ENCODE data around the gene PAK4.
"Not testable (repeated sequence)": the region's sequence is repeated elsewhere in the genome, so short reads cannot be mapped to it uniquely, and the experiment has no call there.

PAK4 gene

DNA sequence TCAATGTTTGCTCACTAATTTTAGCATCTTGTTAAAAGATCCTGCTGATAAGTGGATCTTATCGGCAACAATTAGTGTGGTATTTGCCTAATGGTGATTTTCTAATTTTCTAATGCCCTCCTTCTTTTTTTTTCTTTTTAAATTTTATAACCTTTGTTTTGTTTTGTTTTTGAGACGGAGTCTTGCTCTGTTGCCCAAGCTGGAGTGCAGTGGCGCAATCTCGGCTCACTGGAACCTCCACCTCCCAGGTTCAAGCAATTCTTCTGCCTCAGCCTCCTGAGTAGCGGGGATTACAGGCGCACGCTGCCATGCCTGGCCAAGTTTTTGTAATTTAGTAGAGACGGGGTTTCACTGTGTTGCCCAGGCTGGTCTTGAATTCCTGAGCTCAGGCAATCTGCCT is 35.6 kb upstream of the PAK4 start:
- CTCF ChIA-PET; POLR2A ChIA-PET; H3K27ac ChIP-seq (ENCODE audit: insufficient read depth in 1 of 2, low read depth in 1 of 2, low read length in 2 of 2, poor library complexity in 1 of 2, severe bottlenecking in 2 of 2); H3K4me3 ChIP-seq (ENCODE audit: control insufficient read depth in 1 of 7, extremely low read depth in 1 of 7, insufficient read depth in 4 of 7, low read depth in 2 of 7, low read length in 6 of 7); H3K36me3 ChIP-seq (ENCODE audit: control insufficient read depth in 4 of 4, insufficient read depth in 4 of 4, low read length in 3 of 4); DNase-seq; H3K9me3 ChIP-seq (ENCODE audit: control extremely low read depth in 1 of 5, control insufficient read depth in 4 of 5, insufficient read depth in 2 of 5, low read depth in 1 of 5, low read length in 4 of 5); H3K4me1 ChIP-seq (ENCODE audit: control extremely low read depth in 1 of 4, control insufficient read depth in 4 of 4, insufficient read depth in 4 of 4, low read length in 3 of 4): not testable (repeated sequence)
- WGBS (ENCODE audit: insufficient coverage): 100% methylated on average over 6 of the region's 8 CpGs
- H3K27me3 ChIP-seq (replicated peaks in 2 of 5; ENCODE audit: control insufficient read depth in 4 of 5, insufficient read depth in 5 of 5, low read length in 4 of 5): peaks cover 0 to 22% (median 11%) of the 10 kb centered on the region in 5 experiments

DNA sequence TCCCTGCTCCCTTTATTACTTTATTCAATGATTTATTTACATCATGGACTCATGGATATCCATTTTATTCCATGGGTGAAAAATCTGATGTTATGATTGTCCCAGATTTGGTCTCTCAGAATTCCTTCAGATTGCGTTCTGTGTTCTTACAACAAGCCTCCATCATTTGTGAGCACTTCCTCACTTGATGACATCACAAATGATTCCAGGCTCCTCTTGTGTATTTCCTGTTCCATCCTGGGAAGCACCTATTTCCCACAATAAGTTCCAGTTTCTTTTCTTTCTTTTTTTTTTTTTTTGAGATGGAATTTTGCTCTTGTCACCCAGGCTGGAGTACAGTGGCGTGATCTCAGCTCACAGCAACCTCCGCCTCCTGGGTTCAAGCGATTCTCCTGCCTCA is 34.7 kb upstream of the PAK4 start:
- no peaks in the 10 kb centered on the region for H3K36me3 ChIP-seq (ENCODE audit: control insufficient read depth in 4 of 4, insufficient read depth in 4 of 4, low read length in 3 of 4)
- H3K4me1 ChIP-seq (ENCODE audit: control extremely low read depth in 1 of 4, control insufficient read depth in 4 of 4, insufficient read depth in 4 of 4, low read length in 3 of 4): no peaks in the 10 kb centered on the region
- no peak overlapping the region for H3K4me3 ChIP-seq (ENCODE audit: control insufficient read depth in 1 of 7, extremely low read depth in 1 of 7, insufficient read depth in 4 of 7, low read depth in 2 of 7, low read length in 6 of 7)
- CTCF ChIA-PET: no interaction called here
- H3K27me3 ChIP-seq (replicated peaks in 2 of 5; ENCODE audit: control insufficient read depth in 4 of 5, insufficient read depth in 5 of 5, low read length in 4 of 5): peaks cover 0 to 14% (median 3%) of the 10 kb centered on the region in 5 experiments
- POLR2A ChIA-PET: interaction anchor here (0.6 kb wide), 1 partner anchor 24 kb away, joined by 4 read pairs; no protein-coding TSS in a partner anchor
- no peaks in the 10 kb centered on the region for H3K9me3 ChIP-seq (ENCODE audit: control extremely low read depth in 1 of 5, control insufficient read depth in 4 of 5, insufficient read depth in 2 of 5, low read depth in 1 of 5, low read length in 4 of 5)
- no peak for DNase-seq
- H3K27ac ChIP-seq (ENCODE audit: insufficient read depth in 1 of 2, low read depth in 1 of 2, low read length in 2 of 2, poor library complexity in 1 of 2, severe bottlenecking in 2 of 2): no peak overlapping the region
- WGBS (ENCODE audit: insufficient coverage): 98% methylated on average over 4 of the region's 4 CpGs

DNA sequence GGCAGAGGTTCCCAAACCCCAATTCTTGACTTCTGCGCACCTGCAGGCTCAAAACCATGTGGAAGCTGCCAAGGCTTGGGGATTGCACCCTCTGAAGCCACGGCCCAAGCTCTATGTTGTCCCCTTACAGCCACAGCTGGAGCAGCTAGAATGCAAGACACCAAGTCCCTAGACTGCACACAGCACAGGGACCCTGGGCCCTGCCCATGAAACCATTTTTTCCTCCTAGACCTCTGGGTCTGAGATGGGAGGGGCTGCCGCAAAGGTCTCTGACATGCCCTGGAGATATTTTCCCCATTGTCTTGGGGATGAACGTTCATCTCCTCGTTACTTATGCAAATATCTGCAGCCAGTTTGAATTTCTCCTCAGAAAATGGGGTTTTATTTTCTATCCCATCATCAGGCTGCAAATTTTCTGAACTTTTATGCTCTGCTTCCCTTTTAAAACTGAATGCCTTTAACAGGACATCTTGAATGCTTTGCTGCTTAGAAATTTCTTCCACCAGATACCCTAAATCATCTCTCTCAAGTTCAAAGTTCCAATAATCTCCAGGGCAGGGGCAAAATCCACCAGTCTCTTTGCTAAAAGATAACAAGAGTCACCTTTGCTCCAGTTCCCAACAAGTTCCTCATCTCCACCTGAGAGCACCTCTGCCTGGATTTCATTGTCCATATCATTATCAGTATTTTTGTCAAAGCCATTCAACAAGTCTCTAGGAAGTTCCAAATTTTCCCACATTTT is 29.6 kb upstream of the PAK4 start:
- CTCF ChIA-PET; H3K4me1 ChIP-seq (ENCODE audit: control extremely low read depth in 1 of 4, control insufficient read depth in 4 of 4, insufficient read depth in 4 of 4, low read length in 3 of 4); H3K9me3 ChIP-seq (ENCODE audit: control extremely low read depth in 1 of 5, control insufficient read depth in 4 of 5, insufficient read depth in 2 of 5, low read depth in 1 of 5, low read length in 4 of 5); POLR2A ChIA-PET; H3K4me3 ChIP-seq (ENCODE audit: control insufficient read depth in 1 of 7, extremely low read depth in 1 of 7, insufficient read depth in 4 of 7, low read depth in 2 of 7, low read length in 6 of 7); H3K27ac ChIP-seq (ENCODE audit: insufficient read depth in 1 of 2, low read depth in 1 of 2, low read length in 2 of 2, poor library complexity in 1 of 2, severe bottlenecking in 2 of 2); DNase-seq; H3K36me3 ChIP-seq (ENCODE audit: control insufficient read depth in 4 of 4, insufficient read depth in 4 of 4, low read length in 3 of 4): not testable (repeated sequence)
- peaks cover 0 to 24% (median 5%) of the 10 kb centered on the region in 5 experiments for H3K27me3 ChIP-seq (replicated peaks in 2 of 5; ENCODE audit: control insufficient read depth in 4 of 5, insufficient read depth in 5 of 5, low read length in 4 of 5)
- WGBS (ENCODE audit: insufficient coverage): 90% methylated on average over 5 of the region's 5 CpGs

DNA sequence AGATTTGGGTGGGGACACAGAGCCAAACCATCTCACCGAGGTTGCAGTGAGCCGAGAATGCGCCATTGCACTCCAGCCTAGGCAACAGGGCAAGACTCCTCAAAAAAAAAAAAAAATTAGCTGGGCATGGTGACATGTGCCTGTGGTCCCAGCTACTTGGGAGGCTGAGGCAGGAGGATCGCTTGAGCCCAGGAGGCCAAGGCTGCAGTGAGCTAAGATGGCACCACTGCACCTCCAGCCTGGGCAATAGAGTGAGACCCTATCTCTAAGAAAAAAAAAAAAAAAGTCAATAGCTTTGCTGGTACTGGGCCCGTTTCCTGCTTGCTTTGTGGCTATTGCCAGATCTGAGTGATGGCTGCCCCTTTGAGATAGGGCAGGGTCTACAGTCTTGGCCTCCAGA is 28.3 kb upstream of the PAK4 start:
- Histone ChIP-seq H3K4me3 (ENCODE audit: control insufficient read depth in 1 of 7, extremely low read depth in 1 of 7, insufficient read depth in 4 of 7, low read depth in 2 of 7, low read length in 6 of 7) (no peak overlapping the region), H3K9me3 (ENCODE audit: control extremely low read depth in 1 of 5, control insufficient read depth in 4 of 5, insufficient read depth in 2 of 5, low read depth in 1 of 5, low read length in 4 of 5) (peaks cover 0 to 2% (median 0%) of the 10 kb centered on the region in 5 experiments), H3K27ac (ENCODE audit: insufficient read depth in 1 of 2, low read depth in 1 of 2, low read length in 2 of 2, poor library complexity in 1 of 2, severe bottlenecking in 2 of 2) (no peak overlapping the region), H3K4me1 (ENCODE audit: control extremely low read depth in 1 of 4, control insufficient read depth in 4 of 4, insufficient read depth in 4 of 4, low read length in 3 of 4) (peaks cover 0 to 5% (median 3%) of the 10 kb centered on the region in 4 experiments), H3K36me3 (ENCODE audit: control insufficient read depth in 4 of 4, insufficient read depth in 4 of 4, low read length in 3 of 4) (no peaks in the 10 kb centered on the region), H3K27me3 (replicated peaks in 2 of 5; ENCODE audit: control insufficient read depth in 4 of 5, insufficient read depth in 5 of 5, low read length in 4 of 5) (peaks cover 0 to 24% (median 5%) of the 10 kb centered on the region in 5 experiments)
- WGBS (ENCODE audit: insufficient coverage): 100% methylated on average over 3 of the region's 5 CpGs
- POLR2A ChIA-PET: interaction anchor here (0.7 kb wide), 1 partner anchor 111 kb away, joined by 3 read pairs; no protein-coding TSS in a partner anchor
- CTCF ChIA-PET: interaction anchor here (1.2 kb wide), 1 partner anchor 45 kb away, joined by 3 read pairs; no protein-coding TSS in a partner anchor
- DNase-seq: no peak

DNA sequence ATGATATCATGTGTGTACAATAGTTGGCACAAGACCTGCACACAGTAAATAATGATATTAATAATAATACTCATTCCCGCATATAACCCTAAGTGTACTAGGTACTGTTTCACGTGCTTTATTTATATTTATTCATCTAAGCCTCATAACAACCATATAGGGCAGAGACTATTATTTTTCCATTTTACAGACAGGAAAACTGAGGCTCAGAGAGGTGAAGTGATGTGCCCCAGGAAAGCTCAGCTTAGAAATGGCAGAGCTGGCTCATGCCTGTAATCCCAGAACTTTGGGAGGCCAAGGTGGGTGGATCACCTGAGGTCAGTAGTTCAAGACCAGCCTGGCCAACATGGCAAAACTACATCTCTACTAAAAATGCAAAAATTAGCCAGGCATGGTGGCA is 27.9 kb upstream of the PAK4 start:
- ChIA-PET POLR2A (no interaction called here), CTCF (interaction anchor here (1.2 kb wide), 1 partner anchor 45 kb away, joined by 3 read pairs; no protein-coding TSS in a partner anchor)
- H3K4me1 ChIP-seq (ENCODE audit: control extremely low read depth in 1 of 4, control insufficient read depth in 4 of 4, insufficient read depth in 4 of 4, low read length in 3 of 4): peaks cover 0 to 5% (median 3%) of the 10 kb centered on the region in 4 experiments
- DNase-seq: no peak
- H3K27me3 ChIP-seq (replicated peaks in 2 of 5; ENCODE audit: control insufficient read depth in 4 of 5, insufficient read depth in 5 of 5, low read length in 4 of 5): peaks cover 0 to 24% (median 5%) of the 10 kb centered on the region in 5 experiments
- no peak overlapping the region for H3K4me3 ChIP-seq (ENCODE audit: control insufficient read depth in 1 of 7, extremely low read depth in 1 of 7, insufficient read depth in 4 of 7, low read depth in 2 of 7, low read length in 6 of 7)
- H3K9me3 ChIP-seq (ENCODE audit: control extremely low read depth in 1 of 5, control insufficient read depth in 4 of 5, insufficient read depth in 2 of 5, low read depth in 1 of 5, low read length in 4 of 5): peaks cover 0 to 2% (median 0%) of the 10 kb centered on the region in 5 experiments
- no peaks in the 10 kb centered on the region for H3K36me3 ChIP-seq (ENCODE audit: control insufficient read depth in 4 of 4, insufficient read depth in 4 of 4, low read length in 3 of 4)
- H3K27ac ChIP-seq (ENCODE audit: insufficient read depth in 1 of 2, low read depth in 1 of 2, low read length in 2 of 2, poor library complexity in 1 of 2, severe bottlenecking in 2 of 2): no peak overlapping the region
- WGBS (ENCODE audit: insufficient coverage): no CpG with 5 or more reads among the region's 2 CpGs

DNA sequence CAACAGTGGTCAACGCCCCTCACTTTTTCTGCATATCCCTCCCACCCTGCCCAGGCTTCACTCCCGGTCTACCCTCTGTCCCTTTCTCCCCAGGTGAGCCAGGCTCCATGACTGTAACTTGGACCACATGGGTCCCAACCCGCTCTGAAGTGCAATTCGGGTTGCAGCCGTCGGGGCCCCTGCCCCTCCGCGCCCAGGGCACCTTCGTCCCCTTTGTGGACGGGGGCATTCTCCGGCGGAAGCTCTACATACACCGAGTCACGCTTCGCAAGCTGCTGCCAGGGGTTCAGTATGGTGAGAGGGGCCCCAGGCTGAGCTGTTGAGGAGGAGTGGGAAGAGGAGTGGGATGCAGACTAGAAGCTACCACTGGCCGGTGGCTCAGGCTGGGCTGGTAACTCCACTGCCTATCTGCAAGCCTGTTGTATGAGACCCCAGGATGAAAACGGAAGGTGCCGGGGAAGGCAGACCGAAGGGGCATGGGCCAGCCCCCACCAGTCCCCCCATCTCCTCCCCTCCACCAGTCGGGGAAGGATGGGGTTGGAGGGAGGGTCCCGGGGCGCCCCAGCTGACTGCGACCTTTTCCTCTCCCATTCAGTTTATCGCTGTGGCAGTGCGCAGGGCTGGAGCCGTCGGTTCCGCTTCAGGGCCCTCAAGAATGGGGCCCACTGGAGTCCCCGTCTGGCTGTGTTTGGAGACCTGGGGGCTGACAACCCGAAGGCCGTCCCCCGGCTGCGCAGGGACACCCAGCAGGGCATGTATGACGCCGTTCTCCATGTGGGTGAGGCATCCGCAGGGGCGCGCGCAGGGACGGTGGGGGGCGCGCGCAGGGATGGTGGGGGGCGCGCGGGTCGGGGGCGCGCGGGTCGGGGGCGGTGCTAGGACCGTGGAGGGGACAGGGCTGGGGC is 27.0 kb upstream of the PAK4 start:
- peaks cover 0 to 2% (median 0%) of the 10 kb centered on the region in 5 experiments for H3K9me3 ChIP-seq (ENCODE audit: control extremely low read depth in 1 of 5, control insufficient read depth in 4 of 5, insufficient read depth in 2 of 5, low read depth in 1 of 5, low read length in 4 of 5)
- ChIA-PET POLR2A (no interaction called here), CTCF (no interaction called here)
- H3K27me3 ChIP-seq (replicated peaks in 2 of 5; ENCODE audit: control insufficient read depth in 4 of 5, insufficient read depth in 5 of 5, low read length in 4 of 5): peaks cover 0 to 24% (median 5%) of the 10 kb centered on the region in 5 experiments
- H3K27ac ChIP-seq (ENCODE audit: insufficient read depth in 1 of 2, low read depth in 1 of 2, low read length in 2 of 2, poor library complexity in 1 of 2, severe bottlenecking in 2 of 2): no peak overlapping the region
- peak in 2 of 3 donors; percentile 43 to 47 for DNase-seq
- peaks cover 0 to 5% (median 3%) of the 10 kb centered on the region in 4 experiments for H3K4me1 ChIP-seq (ENCODE audit: control extremely low read depth in 1 of 4, control insufficient read depth in 4 of 4, insufficient read depth in 4 of 4, low read length in 3 of 4)
- no peaks in the 10 kb centered on the region for H3K36me3 ChIP-seq (ENCODE audit: control insufficient read depth in 4 of 4, insufficient read depth in 4 of 4, low read length in 3 of 4)
- WGBS (ENCODE audit: insufficient coverage): 26% methylated on average over 36 of the region's 53 CpGs
- peak overlapping the region in 1 of 7 experiments; percentile 19 for H3K4me3 ChIP-seq (ENCODE audit: control insufficient read depth in 1 of 7, extremely low read depth in 1 of 7, insufficient read depth in 4 of 7, low read depth in 2 of 7, low read length in 6 of 7)

Measured in common myeloid progenitor, CD34-positive (primary cell).